ENCODE data around the gene EFCAB7. TPM values are rescaled to one million over a fixed set of nuclear protein-coding genes. Genes with fewer than 3 reads are reported as not detected.

EFCAB7 gene
- total and polyA plus RNA-seq, 2 donors (not counting 3 experiments of a cell fraction or from before 2014, with no cell fraction given), result 1.4 to 7.1 TPM

DNA sequence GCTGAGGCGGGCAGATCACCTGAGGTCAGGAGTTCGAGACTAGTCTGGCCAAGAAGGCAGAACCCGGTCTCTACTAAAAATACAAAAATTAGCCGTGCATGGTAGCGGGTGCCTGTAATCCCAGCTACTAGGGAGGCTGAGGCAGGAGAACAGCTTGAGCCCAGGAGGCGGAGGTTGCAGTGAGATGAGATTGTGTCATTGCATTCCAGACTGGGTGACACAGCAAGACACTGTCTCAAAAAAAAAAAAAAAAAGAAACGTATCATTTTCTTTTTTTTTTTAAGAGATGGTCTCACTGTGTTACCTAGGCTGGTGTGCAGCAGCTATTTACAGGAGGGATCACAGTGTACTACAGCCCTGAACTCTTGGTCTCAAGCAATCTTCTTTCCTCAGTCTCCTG lies 47.6 kb upstream of the EFCAB7 start:
- H4K20me1 ChIP-seq (replicated peaks; ENCODE audit: control insufficient read depth, extremely low read depth, insufficient read depth, low read length), result no peaks in the 10 kb centered on the region
- H3K9ac ChIP-seq (replicated peaks; ENCODE audit: extremely low read depth, insufficient read depth, low read length), result no peak overlapping the region
- FAIRE-seq (no peak), DNase-seq (ENCODE audit: low read depth, low spot score) (no peak)
- ChIA-PET POLR2A (no interaction called here), CTCF (interaction anchor here (1.0 to 1.2 kb wide), 2 partner anchors 18 to 158 kb away, joined by 3 read pairs; no protein-coding TSS in a partner anchor)
- H2AFZ ChIP-seq (ENCODE audit: low read depth, low read length), result no peak overlapping the region
- H3K79me2 ChIP-seq (ENCODE audit: control insufficient read depth, insufficient read depth, low read length), result no peaks in the 10 kb centered on the region
- H3K27ac ChIP-seq (ENCODE audit: insufficient read depth, low read depth, low read length), result no peak overlapping the region
- H3K9me1 ChIP-seq (replicated peaks; ENCODE audit: control insufficient read depth, extremely low read depth, insufficient read depth, low read length), result no peaks in the 10 kb centered on the region
- no peak for TF ChIP-seq FOS (IDR thresholded peaks at IDR 0.05; ENCODE audit: borderline replicate concordance, insufficient read depth, low read length)
- TF ChIP-seq JUN (IDR thresholded peaks at IDR 0.05; ENCODE audit: borderline replicate concordance, insufficient read depth, insufficient read length, low read depth), result no peak
- no peak for TF ChIP-seq POLR2AphosphoS5 (IDR thresholded peaks at IDR 0.05; ENCODE audit: insufficient read depth, low read depth, low read length)
- no peak for TF ChIP-seq GATA2 (IDR thresholded peaks at IDR 0.05; ENCODE audit: insufficient read depth, insufficient read length, low read depth, low read length)
- TF ChIP-seq EZH2 (IDR thresholded peaks at IDR 0.05; ENCODE audit: borderline replicate concordance, low read depth, low read length, severe bottlenecking), result no peak
- no peak for TF ChIP-seq MYC (IDR thresholded peaks at IDR 0.05; ENCODE audit: low read depth, low read length)
- TF ChIP-seq, protein P1, sequence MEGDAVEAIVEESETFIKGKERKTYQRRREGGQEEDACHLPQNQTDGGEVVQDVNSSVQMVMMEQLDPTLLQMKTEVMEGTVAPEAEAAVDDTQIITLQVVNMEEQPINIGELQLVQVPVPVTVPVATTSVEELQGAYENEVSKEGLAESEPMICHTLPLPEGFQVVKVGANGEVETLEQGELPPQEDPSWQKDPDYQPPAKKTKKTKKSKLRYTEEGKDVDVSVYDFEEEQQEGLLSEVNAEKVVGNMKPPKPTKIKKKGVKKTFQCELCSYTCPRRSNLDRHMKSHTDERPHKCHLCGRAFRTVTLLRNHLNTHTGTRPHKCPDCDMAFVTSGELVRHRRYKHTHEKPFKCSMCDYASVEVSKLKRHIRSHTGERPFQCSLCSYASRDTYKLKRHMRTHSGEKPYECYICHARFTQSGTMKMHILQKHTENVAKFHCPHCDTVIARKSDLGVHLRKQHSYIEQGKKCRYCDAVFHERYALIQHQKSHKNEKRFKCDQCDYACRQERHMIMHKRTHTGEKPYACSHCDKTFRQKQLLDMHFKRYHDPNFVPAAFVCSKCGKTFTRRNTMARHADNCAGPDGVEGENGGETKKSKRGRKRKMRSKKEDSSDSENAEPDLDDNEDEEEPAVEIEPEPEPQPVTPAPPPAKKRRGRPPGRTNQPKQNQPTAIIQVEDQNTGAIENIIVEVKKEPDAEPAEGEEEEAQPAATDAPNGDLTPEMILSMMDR (IDR thresholded peaks at IDR 0.05; ENCODE audit: extremely low read depth in 1 of 2, insufficient read depth in 1 of 2, low read depth in 1 of 2, low read length in 2 of 2), result no peak
- dilution Hi-C loops (cut with MboI; ENCODE audit: extremely low pct_ligation_motif_present, low sequenced_read_pairs), result no loop called here
- no peaks in the 10 kb centered on the region for H3K27me3 ChIP-seq (ENCODE audit: control insufficient read depth in 2 of 2, insufficient read depth in 2 of 2, low read length in 2 of 2)
- no peaks in the 10 kb centered on the region for H3K4me1 ChIP-seq (ENCODE audit: control insufficient read depth, extremely low read depth, insufficient read depth, low read length)
- H3K4me2 ChIP-seq (ENCODE audit: insufficient read depth, low read length), result no peak overlapping the region
- BruUV-seq (replicated peaks), result no TSS peak
- H3K9me3 ChIP-seq (replicated peaks; ENCODE audit: control insufficient read depth, insufficient read depth, low read length), result no peaks in the 10 kb centered on the region
- no peaks in the 10 kb centered on the region for H3K36me3 ChIP-seq (ENCODE audit: control insufficient read depth in 2 of 2, extremely low read depth in 1 of 2, insufficient read depth in 2 of 2, low read length in 2 of 2)
- H3K4me3 ChIP-seq (replicated peaks in 1 of 3; ENCODE audit: insufficient read depth in 1 of 3, low read depth in 1 of 3, low read length in 3 of 3), result no peak overlapping the region
- intact Hi-C loops (cut with micrococcal nuclease), result no loop called here

Data from endothelial cell of umbilical vein (primary cell).